ENCODE results near the gene AK2.
"Not testable (repeated sequence)": the region's sequence is repeated elsewhere in the genome, so short reads cannot be mapped to it uniquely, and the experiment has no call there.

The AK2 gene

DNA sequence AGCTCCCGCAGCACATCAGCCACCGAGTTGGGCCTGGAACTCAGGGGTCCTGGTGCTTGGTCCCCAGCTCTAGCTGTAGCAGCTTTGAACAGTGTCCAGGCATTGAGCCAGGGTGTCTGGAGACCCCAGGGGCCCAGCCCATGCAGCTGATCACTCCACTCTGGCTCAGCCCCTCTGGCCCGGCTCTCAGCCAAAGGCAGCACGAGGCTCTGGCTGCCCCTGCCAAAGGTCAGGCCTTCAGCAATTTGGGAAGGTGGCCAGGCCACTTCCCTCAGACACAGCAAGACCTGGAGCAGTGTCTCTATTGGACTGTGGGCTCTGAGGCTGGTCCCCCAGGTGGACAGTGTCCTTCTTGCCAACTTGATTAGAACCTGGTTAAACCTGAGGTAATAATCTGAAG, 37.7 kb downstream of the AK2 start:
- no peak for DNase-seq (ENCODE audit: low read depth)

- DNase-seq (ENCODE audit: low read depth) = no peak
These were observed 38.6 kb downstream of the AK2 start for GRCh38 chr1:32998064-32998463.

DNA sequence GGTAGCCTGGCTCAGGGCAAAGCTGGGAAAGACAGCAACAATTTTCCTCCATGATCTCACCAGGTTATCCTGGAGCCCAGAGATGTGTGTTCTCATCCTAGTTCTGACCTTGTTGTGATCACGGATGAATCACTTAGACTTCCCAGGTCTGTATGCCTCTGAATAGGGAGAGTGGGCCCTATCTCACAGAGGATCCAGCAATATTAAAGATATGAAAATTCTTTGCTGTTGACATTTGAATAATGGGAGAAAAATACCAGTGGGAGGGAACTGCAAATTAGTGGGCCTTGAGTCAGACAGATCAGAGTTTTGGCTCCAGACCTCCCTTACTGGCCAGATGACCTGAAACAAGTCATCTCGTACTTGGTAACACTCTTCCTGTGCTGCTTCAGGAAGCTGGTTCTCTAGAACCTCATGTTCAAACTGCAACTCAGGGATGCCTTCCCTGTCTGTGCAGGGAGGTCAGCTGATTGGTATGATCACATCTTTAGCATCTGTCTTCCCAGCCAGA, 39.2 kb downstream of the AK2 start:
- DNase-seq (ENCODE audit: low read depth) = no peak

DNA sequence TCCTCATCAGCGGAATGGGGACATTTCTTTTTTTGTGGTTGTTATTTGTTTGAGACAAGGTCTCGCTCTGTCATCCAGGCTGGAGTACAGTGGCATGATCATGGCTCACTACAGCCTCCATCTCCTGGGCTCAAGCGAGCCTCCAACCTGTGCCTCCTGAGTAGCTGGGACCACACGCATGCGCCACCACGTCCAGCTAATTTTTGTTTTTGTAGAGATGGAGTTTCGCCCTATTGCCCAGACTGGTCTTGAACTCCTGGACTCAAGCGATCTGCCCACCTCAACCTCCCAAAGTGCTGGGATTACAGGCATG, 43.4 kb downstream of the AK2 start:
- DNase-seq (ENCODE audit: low read depth) = not testable (repeated sequence)

- DNase-seq (ENCODE audit: low read depth) = no peak
These were observed 44.0 kb downstream of the AK2 start for GRCh38 chr1:32992489-32993323.

GRCh38 chr1:32991819-32992488, 44.7 kb downstream of the AK2 start:
- DNase-seq (ENCODE audit: low read depth) = no peak

DNA sequence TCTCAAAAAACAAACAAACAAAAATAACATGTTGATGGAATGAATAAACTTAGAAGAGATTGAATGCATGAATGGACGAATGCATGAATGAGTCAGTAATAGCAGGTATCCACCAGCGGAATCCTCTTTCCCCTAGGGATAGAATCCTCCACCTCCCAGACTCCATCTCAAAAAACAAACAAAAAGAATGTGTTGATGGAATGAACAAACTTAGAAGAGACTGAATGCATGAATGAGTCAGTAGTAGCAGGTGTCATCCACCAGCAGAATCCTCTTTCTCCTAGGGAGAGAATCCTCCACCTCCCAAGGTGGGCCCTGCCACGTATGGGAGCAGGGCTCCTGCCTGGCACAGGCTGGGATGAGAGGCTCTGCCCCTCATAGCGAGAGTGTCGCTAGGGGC, 45.3 kb downstream of the AK2 start:
- DNase-seq (ENCODE audit: low read depth) = no peak

GRCh38 chr1:32990887-32991286, 45.8 kb downstream of the AK2 start:
- no peak for DNase-seq (ENCODE audit: low read depth)

- DNase-seq (ENCODE audit: low read depth) = no peak
These were observed 47.3 kb downstream of the AK2 start for GRCh38 chr1:32989160-32990050.

DNA sequence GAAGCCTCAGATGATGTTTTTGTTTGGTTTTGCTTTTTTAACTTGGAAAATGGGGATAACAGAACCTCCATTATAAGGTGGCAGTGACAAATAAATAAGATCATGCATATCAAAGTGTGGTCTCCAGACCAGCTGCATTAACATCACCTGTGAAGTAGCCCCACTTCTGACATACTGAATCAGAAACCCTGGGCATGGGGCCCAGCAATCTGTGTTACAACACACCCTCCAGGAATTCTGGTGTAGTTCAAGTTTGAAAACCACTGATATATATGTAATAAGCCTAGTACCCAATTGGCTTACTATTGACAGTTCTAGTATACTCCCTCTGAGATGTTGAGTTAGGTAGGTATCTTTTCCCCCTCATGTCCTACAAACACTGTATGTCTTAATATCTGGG, 48.0 kb downstream of the AK2 start:
- no peak for DNase-seq (ENCODE audit: low read depth)

DNA sequence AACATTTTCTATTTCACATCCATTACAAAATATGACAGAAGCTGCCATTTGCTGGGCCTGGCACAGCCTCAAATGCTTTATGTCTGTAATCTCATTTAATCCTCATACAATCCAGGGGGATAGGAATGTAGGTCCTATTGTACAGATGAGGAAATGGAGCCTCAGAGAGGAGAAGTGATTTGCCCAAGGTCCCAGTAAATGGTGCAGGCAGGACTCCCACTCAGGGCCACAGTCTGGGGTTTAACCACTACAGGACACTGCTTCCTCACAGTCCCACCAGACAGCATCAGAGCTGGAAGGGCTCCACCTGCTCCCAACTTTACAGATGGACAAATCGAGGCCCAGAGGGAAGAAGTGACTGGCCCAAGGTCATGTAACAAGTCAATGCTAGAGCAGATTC, 51.5 kb downstream of the AK2 start:
- no peak for DNase-seq (ENCODE audit: low read depth)

GRCh38 chr1:32984455-32985171, 52.1 kb downstream of the AK2 start:
- DNase-seq (ENCODE audit: low read depth) = no peak

- DNase-seq (ENCODE audit: low read depth) = no peak
These were observed 52.6 kb downstream of the AK2 start for GRCh38 chr1:32984090-32984454.

- DNase-seq (ENCODE audit: low read depth) = no peak
These were observed 53.7 kb downstream of the AK2 start for GRCh38 chr1:32983020-32983419.

DNA sequence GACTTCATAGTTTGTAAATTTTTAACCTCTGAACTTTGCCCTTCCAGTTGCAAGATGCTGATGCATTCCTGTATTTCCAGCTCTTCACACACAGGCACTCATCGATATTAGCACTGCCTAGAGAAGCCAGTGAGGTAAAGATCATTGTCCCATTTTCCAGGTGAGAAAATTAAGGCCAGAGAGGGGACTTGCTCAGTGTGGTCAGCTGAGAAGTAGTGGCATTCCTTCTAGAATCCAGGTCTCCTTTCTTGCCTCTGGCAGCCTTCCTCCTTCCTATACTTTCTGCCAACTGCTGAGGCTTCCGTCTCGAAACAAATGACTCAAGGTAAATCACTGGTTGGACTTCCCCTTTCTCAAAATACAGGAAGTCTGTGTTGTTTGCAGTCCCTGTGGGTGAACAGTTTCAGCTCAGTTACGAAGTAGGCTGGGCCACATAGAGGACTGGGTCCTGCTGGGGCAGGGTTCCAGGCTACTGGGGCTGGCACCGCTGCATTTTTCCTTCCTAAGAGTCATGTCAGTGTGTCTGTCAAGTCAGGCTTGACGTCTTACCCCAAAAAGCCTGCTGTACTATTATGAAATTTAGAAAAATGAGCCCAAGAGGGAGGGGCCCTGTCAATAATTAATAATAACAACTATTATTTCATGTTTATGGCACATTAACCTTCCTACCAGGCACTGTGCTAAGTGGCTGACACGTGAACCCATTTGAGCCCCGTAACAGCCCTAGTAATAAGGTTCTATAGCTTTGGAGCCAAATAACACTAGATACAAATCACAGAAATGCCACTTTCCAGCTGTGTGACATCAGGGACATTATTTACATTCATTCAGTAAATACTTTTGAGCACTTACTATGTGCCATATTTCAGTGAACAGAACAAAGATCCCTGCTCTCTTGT, 55.4 kb downstream of the AK2 start:
- no peak for DNase-seq (ENCODE audit: low read depth)

GRCh38 chr1:32980080-32980479, 56.6 kb downstream of the AK2 start:
- no peak for DNase-seq (ENCODE audit: low read depth)

DNA sequence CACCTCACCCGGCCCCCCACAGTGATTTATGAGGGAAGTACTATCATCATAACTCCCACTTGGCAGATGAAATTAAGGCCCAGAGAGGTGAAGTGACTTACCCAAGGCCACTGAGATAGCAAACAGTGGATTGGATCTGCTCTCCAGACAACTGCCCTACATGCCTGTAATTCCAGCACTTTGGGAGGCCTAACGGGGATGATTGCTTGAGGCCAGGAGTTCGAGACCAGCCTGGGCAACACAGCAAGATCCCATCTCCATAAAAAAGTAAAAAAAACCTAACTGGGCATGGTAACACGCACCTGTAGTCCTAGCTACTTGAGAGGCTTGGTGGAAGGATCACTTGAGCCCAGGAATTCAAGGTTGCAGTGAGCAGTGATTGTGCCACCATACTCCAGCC, 57.8 kb downstream of the AK2 start:
- DNase-seq (ENCODE audit: low read depth) = no peak

GRCh38 chr1:32977546-32978087, 59.1 kb downstream of the AK2 start:
- DNase-seq (ENCODE audit: low read depth) = no peak

DNA sequence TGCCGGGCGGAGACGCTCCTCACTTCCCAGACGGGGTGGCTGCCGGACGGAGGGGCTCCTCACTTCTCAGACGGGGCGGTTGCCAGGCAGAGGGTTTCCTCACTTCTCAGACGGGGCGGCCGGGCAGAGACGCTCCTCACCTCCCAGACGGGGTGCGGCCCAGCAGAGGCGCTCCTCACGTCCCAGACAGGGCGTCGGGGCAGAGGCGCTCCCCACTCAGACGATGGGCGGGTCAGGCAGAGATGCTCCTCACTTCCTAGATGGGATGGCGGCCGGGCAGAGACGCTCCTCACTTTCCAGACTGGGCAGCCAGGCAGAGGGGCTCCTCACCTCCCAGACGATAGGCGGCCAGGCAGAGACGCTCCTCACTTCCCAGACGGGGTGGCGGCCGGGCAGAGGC, 61.6 kb downstream of the AK2 start:
- DNase-seq (ENCODE audit: low read depth) = not testable (repeated sequence)

- DNase-seq (ENCODE audit: low read depth) = not testable (repeated sequence)
These were observed 63.2 kb downstream of the AK2 start for GRCh38 chr1:32973458-32973857.
